Keratinocyte (primary cell): ENCODE results near the gene EFR3B. TPM values are rescaled to one million over a fixed set of nuclear protein-coding genes. Genes with fewer than 3 reads are reported as not detected.

Source experiments
- DNase-seq: peaks from one replicate; pipeline ENCODE4 v3.0.0-alpha.2; 2011; ENCODE audit warnings: low read depth, missing footprints, low spot score
- FAIRE-seq: peaks from 2 replicates; lab custom pipeline; 2011; peaks lifted over from hg19 to GRCh38; lab: Jason Lieb, UNC
- H2AFZ ChIP-seq: 2 replicates; pipeline ENCODE4 v1.6.0; 2012; ENCODE audit warnings: low read length, control low read depth, inconsistent platforms; ENCODE audit not compliant: control insufficient read depth
- H3K27ac ChIP-seq: 2 replicates; pipeline ENCODE4 v1.5.1; 2011; ENCODE audit warnings: low read length; ENCODE audit not compliant: control insufficient read depth, insufficient read depth
- H3K27me3 ChIP-seq: 3 replicates; pipeline ENCODE4 v1.6.0; 2011; ENCODE audit warnings: low read length; ENCODE audit not compliant: control insufficient read depth, insufficient read depth; ENCODE audit errors: extremely low read depth
- H3K36me3 ChIP-seq, 2 experiments: 2 replicates in 1 of 2; 3 replicates in 1 of 2; pipeline ENCODE4 v1.5.1; 2011; ENCODE audit warnings: low read length in 2 of 2, mild to moderate bottlenecking in 1 of 2; ENCODE audit not compliant: control insufficient read depth in 2 of 2, insufficient read depth in 2 of 2; ENCODE audit errors: extremely low read depth in 1 of 2
- H3K4me1 ChIP-seq: 3 replicates; pipeline ENCODE4 v1.5.1; 2011; ENCODE audit warnings: low read length; ENCODE audit not compliant: control insufficient read depth, insufficient read depth; ENCODE audit errors: extremely low read depth
- H3K4me2 ChIP-seq: 3 replicates; pipeline ENCODE4 v1.6.0; 2011; ENCODE audit warnings: low read depth, low read length; ENCODE audit not compliant: control insufficient read depth, insufficient read depth; ENCODE audit errors: extremely low read depth
- H3K4me3 ChIP-seq, 3 experiments: fragments of 200-600 bp in 1 of 3; sonication (generic) in 1 of 3; 2 replicates in 2 of 3; 3 replicates in 1 of 3; pipeline ENCODE4 v1.5.1; 2011 to 2016; ENCODE audit warnings: low read length in 3 of 3, mild to moderate bottlenecking in 3 of 3, control low read depth in 2 of 3, inconsistent platforms in 1 of 3, low read depth in 1 of 3, mixed read lengths in 1 of 3, mixed run types in 1 of 3, moderate library complexity in 1 of 3; ENCODE audit not compliant: control insufficient read depth in 2 of 3, insufficient read depth in 2 of 3; ENCODE audit errors: extremely low read depth in 1 of 3
- H3K79me2 ChIP-seq: 2 replicates; pipeline ENCODE4 v1.6.0; 2012; ENCODE audit warnings: low read length; ENCODE audit not compliant: control insufficient read depth, insufficient read depth
- H3K9ac ChIP-seq: 3 replicates; pipeline ENCODE4 v1.6.0; 2011; ENCODE audit warnings: low read length; ENCODE audit not compliant: control insufficient read depth, insufficient read depth; ENCODE audit errors: extremely low read depth
- H3K9me1 ChIP-seq: 3 replicates; pipeline ENCODE4 v1.6.0; 2011; ENCODE audit warnings: low read length; ENCODE audit not compliant: control insufficient read depth, insufficient read depth; ENCODE audit errors: extremely low read depth
- H3K9me3 ChIP-seq: 2 replicates; pipeline ENCODE4 v1.5.1; 2012; ENCODE audit warnings: low read depth, low read length; ENCODE audit not compliant: control insufficient read depth
- H4K20me1 ChIP-seq: 3 replicates; pipeline ENCODE4 v1.6.0; 2011; ENCODE audit warnings: low read length; ENCODE audit not compliant: control insufficient read depth, insufficient read depth; ENCODE audit errors: extremely low read depth
- CTCF ChIP-seq, 3 experiments: IDR thresholded peaks in 1 of 3; conservative IDR thresholded peaks in 1 of 3; optimal IDR thresholded peaks in 1 of 3; 2 replicates in 2 of 3; 3 replicates in 1 of 3; pipeline versions ENCODE3 to v1.5.1; 2011; ENCODE audit warnings: low read length in 3 of 3, mild to moderate bottlenecking in 3 of 3, moderate library complexity in 2 of 3, control low read depth in 1 of 3, inconsistent platforms in 1 of 3; ENCODE audit not compliant: insufficient read depth in 2 of 3; ENCODE audit errors: extremely low read depth in 1 of 3
- EZH2 ChIP-seq: IDR thresholded peaks from one replicate; pipeline ENCODE4 v1.6.1; 2012; ENCODE audit warnings: inconsistent platforms, mild to moderate bottlenecking, low read length, moderate library complexity
- dilution Hi-C: fragments of 300-500 bp; cut with MboI; formaldehyde crosslinking; loops from one replicate; pipeline ENCODE4 v1.7.0; 2020; ENCODE audit warnings: low sequenced_read_pairs; ENCODE audit not compliant: extremely low pct_ligation_motif_present
- polyA plus RNA-seq, 5 experiments: library from polyadenylated mRNA; depleted of rRNA in 3 of 5; stranded (reverse) in 3 of 5; stranded (forward) in 1 of 5; unstranded in 1 of 5; fragments of >200 nt; gene quantifications; 1 replicate in 1 of 5; 2 replicates in 3 of 5; 3 replicates in 1 of 5; pipeline versions ENCODE4 v1.2.1 to v1.2.3, GENCODE V29; 2011 to 2012; ENCODE audit warnings: missing spikeins in 2 of 5, low read depth in 1 of 5, low replicate concordance in 1 of 5

EFR3B gene
- polyA plus RNA-seq, 1 donor (not counting 4 experiments of a cell fraction or from before 2014, with no cell fraction given) = 0.09 TPM

GRCh38 chr2:25188405-25188804 lies 146.5 kb downstream of the EFR3B start:
- Histone ChIP-seq H2AFZ (no peak overlapping the region), H3K4me3 (no peak overlapping the region), H3K27ac (no peak overlapping the region), H3K9me3 (no peaks in the 10 kb centered on the region), H3K4me1 (peaks cover 3% of the 10 kb centered on the region), H3K9me1 (no peaks in the 10 kb centered on the region), H3K79me2 (no peaks in the 10 kb centered on the region), H3K4me2 (no peak overlapping the region), H3K36me3 (no peaks in the 10 kb centered on the region), H3K9ac (no peak overlapping the region), H4K20me1 (no peaks in the 10 kb centered on the region), H3K27me3 (no peaks in the 10 kb centered on the region)
- FAIRE-seq (no peak), DNase-seq (no peak)
- TF ChIP-seq CTCF (optimal IDR thresholded peaks at IDR 0.05 in 1 of 3, IDR thresholded peaks at IDR 0.05 in 1 of 3, conservative IDR thresholded peaks at IDR 0.05 in 1 of 3; ENCODE audit: extremely low read depth in 1 of 3, insufficient read depth in 2 of 3, low read length in 3 of 3) (no peak), EZH2 (no peak)
- dilution Hi-C loops = no loop called here

GRCh38 chr2:25190536-25190935 lies 148.7 kb downstream of the EFR3B start:
- Histone ChIP-seq H3K9ac (no peak overlapping the region), H3K9me1 (no peaks in the 10 kb centered on the region), H3K4me2 (no peak overlapping the region), H3K36me3 (no peaks in the 10 kb centered on the region), H3K79me2 (no peaks in the 10 kb centered on the region), H3K9me3 (no peaks in the 10 kb centered on the region), H4K20me1 (no peaks in the 10 kb centered on the region), H3K4me3 (no peak overlapping the region), H3K4me1 (no peaks in the 10 kb centered on the region), H3K27me3 (no peaks in the 10 kb centered on the region), H3K27ac (no peak overlapping the region), H2AFZ (no peak overlapping the region)
- dilution Hi-C loops = no loop called here
- DNase-seq = no peak
- TF ChIP-seq CTCF (optimal IDR thresholded peaks at IDR 0.05 in 1 of 3, IDR thresholded peaks at IDR 0.05 in 1 of 3, conservative IDR thresholded peaks at IDR 0.05 in 1 of 3; ENCODE audit: extremely low read depth in 1 of 3, insufficient read depth in 2 of 3, low read length in 3 of 3) = no peak
- no peak for TF ChIP-seq EZH2
- FAIRE-seq = no peak
